Measurements from ENCODE around the gene CAMTA1. TPM values are rescaled to one million over a fixed set of nuclear protein-coding genes. Genes with fewer than 3 reads are reported as not detected.

The CAMTA1 gene
- total and polyA plus RNA-seq, 4 donors, result 18.0 to 93.5 (median 35.8) TPM

GRCh38 chr1:7680955-7681268, 895.7 kb downstream of the CAMTA1 start:
- 14% methylated on average over 16 of the region's 16 CpGs for WGBS
- Histone ChIP-seq H3K4me1 (ENCODE audit: control insufficient read depth in 4 of 4, insufficient read depth in 4 of 4, low read length in 3 of 4) (peaks cover 2 to 15% (median 3%) of the 10 kb centered on the region in 4 donors), H3K36me3 (ENCODE audit: control insufficient read depth in 4 of 4, insufficient read depth in 3 of 4, low read depth in 1 of 4, low read length in 3 of 4) (no peaks in the 10 kb centered on the region), H3K4me3 (ENCODE audit: low read depth in 1 of 3, low read length in 3 of 3) (peak overlapping the region in 1 of 3 donors; percentile 75), H3K9me3 (ENCODE audit: control insufficient read depth in 4 of 4, low read length in 3 of 4) (no peaks in the 10 kb centered on the region), H3K27me3 (ENCODE audit: control insufficient read depth in 4 of 4, insufficient read depth in 4 of 4, low read length in 3 of 4) (no peaks in the 10 kb centered on the region), H3K9ac (ENCODE audit: low read depth in 1 of 2, low read length in 2 of 2) (no peak overlapping the region), H3K27ac (ENCODE audit: low read depth in 1 of 2, low read length in 2 of 2) (no peak overlapping the region)
- TF ChIP-seq ATF3 (IDR thresholded peaks at IDR 0.05) (no peak), CTCF (IDR thresholded peaks at IDR 0.05; ENCODE audit: low read depth, low read length, missing input control) (no peak), HNF4A (conservative IDR thresholded peaks at IDR 0.05) (no peak), REST (IDR thresholded peaks at IDR 0.05) (no peak), SP1 (IDR thresholded peaks at IDR 0.05) (no peak), JUND (IDR thresholded peaks at IDR 0.05) (no peak), FOXA1 (IDR thresholded peaks at IDR 0.05) (no peak), MAX (IDR thresholded peaks at IDR 0.05) (no peak), RXRA (IDR thresholded peaks at IDR 0.05) (no peak)
- DNase-seq (ENCODE audit: low spot score), result no peak

GRCh38 chr1:7681401-7681800, 896.1 kb downstream of the CAMTA1 start:
- Histone ChIP-seq H3K4me3 (ENCODE audit: low read depth in 1 of 3, low read length in 3 of 3) (no peak overlapping the region), H3K9ac (ENCODE audit: low read depth in 1 of 2, low read length in 2 of 2) (no peak overlapping the region), H3K4me1 (ENCODE audit: control insufficient read depth in 4 of 4, insufficient read depth in 4 of 4, low read length in 3 of 4) (peaks cover 2 to 15% (median 3%) of the 10 kb centered on the region in 4 donors), H3K27me3 (ENCODE audit: control insufficient read depth in 4 of 4, insufficient read depth in 4 of 4, low read length in 3 of 4) (no peaks in the 10 kb centered on the region), H3K36me3 (ENCODE audit: control insufficient read depth in 4 of 4, insufficient read depth in 3 of 4, low read depth in 1 of 4, low read length in 3 of 4) (no peaks in the 10 kb centered on the region), H3K27ac (ENCODE audit: low read depth in 1 of 2, low read length in 2 of 2) (no peak overlapping the region), H3K9me3 (ENCODE audit: control insufficient read depth in 4 of 4, low read length in 3 of 4) (no peaks in the 10 kb centered on the region)
- no peak for DNase-seq (ENCODE audit: low spot score)
- no peak for TF ChIP-seq NR2F2 (IDR thresholded peaks at IDR 0.05)
- TF ChIP-seq SP1 (IDR thresholded peaks at IDR 0.05), result no peak
- no peak for TF ChIP-seq REST (IDR thresholded peaks at IDR 0.05)
- WGBS, result 89% methylated on average over 6 of the region's 6 CpGs

Data from liver (tissue), 9 donors.